ENCODE results near the gene HPN.

HPN gene

GRCh38 chr19:35076026-35076370, 34.5 kb downstream of the HPN start:
- H2AFZ ChIP-seq (ENCODE audit: low read length): no peak overlapping the region
- peaks cover 10% of the 10 kb centered on the region; the same call in 1 of the 2 replicates for H3K27me3 ChIP-seq (ENCODE audit: insufficient read depth, low read length)
- H3K79me2 ChIP-seq (ENCODE audit: insufficient read depth, low read length): no peaks in the 10 kb centered on the region
- no peaks in the 10 kb centered on the region for H3K36me3 ChIP-seq (ENCODE audit: insufficient read depth, low read length)
- no peak overlapping the region for H3K27ac ChIP-seq (ENCODE audit: low read depth, low read length, poor library complexity, severe bottlenecking)
- no peaks in the 10 kb centered on the region for H3F3A ChIP-seq (ENCODE audit: insufficient read depth, low read length)
- no peaks in the 10 kb centered on the region for H4K20me1 ChIP-seq (ENCODE audit: insufficient read depth, low read length)
- no peak overlapping the region for H3K4me2 ChIP-seq (ENCODE audit: low read length)
- H3K4me1 ChIP-seq (ENCODE audit: insufficient read depth, low read length, severe bottlenecking): no peaks in the 10 kb centered on the region
- H3K4me3 ChIP-seq (ENCODE audit: low read depth, low read length, poor library complexity, severe bottlenecking): no peak overlapping the region
- H3K9ac ChIP-seq (ENCODE audit: low read length): no peak overlapping the region
- no peak for TF ChIP-seq EZH2 (IDR thresholded peaks at IDR 0.05; ENCODE audit: borderline replicate concordance, low read length)
- TF ChIP-seq CTCF (IDR thresholded peaks at IDR 0.05; ENCODE audit: low read length): no peak
- H3K9me3 ChIP-seq (ENCODE audit: low read length): no peaks in the 10 kb centered on the region
- H3K9me2 ChIP-seq (ENCODE audit: low read depth, low read length): no peaks in the 10 kb centered on the region

- Histone ChIP-seq H2AFZ (ENCODE audit: low read length) (no peak overlapping the region), H3K4me3 (ENCODE audit: low read depth, low read length, poor library complexity, severe bottlenecking) (no peak overlapping the region), H3K9me2 (ENCODE audit: low read depth, low read length) (no peaks in the 10 kb centered on the region), H3K27ac (ENCODE audit: low read depth, low read length, poor library complexity, severe bottlenecking) (no peak overlapping the region), H3K36me3 (ENCODE audit: insufficient read depth, low read length) (no peaks in the 10 kb centered on the region), H3F3A (ENCODE audit: insufficient read depth, low read length) (no peaks in the 10 kb centered on the region), H4K20me1 (ENCODE audit: insufficient read depth, low read length) (no peaks in the 10 kb centered on the region), H3K4me1 (ENCODE audit: insufficient read depth, low read length, severe bottlenecking) (no peaks in the 10 kb centered on the region), H3K79me2 (ENCODE audit: insufficient read depth, low read length) (no peaks in the 10 kb centered on the region), H3K9me3 (ENCODE audit: low read length) (no peaks in the 10 kb centered on the region), H3K4me2 (ENCODE audit: low read length) (no peak overlapping the region), H3K27me3 (ENCODE audit: insufficient read depth, low read length) (peaks cover 10% of the 10 kb centered on the region; the same call in 1 of the 2 replicates), H3K9ac (ENCODE audit: low read length) (no peak overlapping the region)
- TF ChIP-seq CTCF (IDR thresholded peaks at IDR 0.05; ENCODE audit: low read length) (no peak), EZH2 (IDR thresholded peaks at IDR 0.05; ENCODE audit: borderline replicate concordance, low read length) (no peak)
These were observed 35.1 kb downstream of the HPN start for GRCh38 chr19:35076657-35077056.

- Histone ChIP-seq H3K9ac (ENCODE audit: low read length) (no peak overlapping the region), H3K9me2 (ENCODE audit: low read depth, low read length) (no peaks in the 10 kb centered on the region), H3K4me3 (ENCODE audit: low read depth, low read length, poor library complexity, severe bottlenecking) (no peak overlapping the region), H3K27ac (ENCODE audit: low read depth, low read length, poor library complexity, severe bottlenecking) (no peak overlapping the region), H3F3A (ENCODE audit: insufficient read depth, low read length) (no peaks in the 10 kb centered on the region), H2AFZ (ENCODE audit: low read length) (no peak overlapping the region), H3K79me2 (ENCODE audit: insufficient read depth, low read length) (no peaks in the 10 kb centered on the region), H3K4me1 (ENCODE audit: insufficient read depth, low read length, severe bottlenecking) (no peaks in the 10 kb centered on the region), H3K27me3 (ENCODE audit: insufficient read depth, low read length) (peaks cover 10% of the 10 kb centered on the region; the same call in 1 of the 2 replicates), H3K9me3 (ENCODE audit: low read length) (no peaks in the 10 kb centered on the region), H3K36me3 (ENCODE audit: insufficient read depth, low read length) (no peaks in the 10 kb centered on the region), H3K4me2 (ENCODE audit: low read length) (no peak overlapping the region), H4K20me1 (ENCODE audit: insufficient read depth, low read length) (no peaks in the 10 kb centered on the region)
- TF ChIP-seq EZH2 (IDR thresholded peaks at IDR 0.05; ENCODE audit: borderline replicate concordance, low read length) (no peak), CTCF (IDR thresholded peaks at IDR 0.05; ENCODE audit: low read length) (no peak)
These were observed 36.1 kb downstream of the HPN start for GRCh38 chr19:35077411-35078223.
